Neutrophil (primary cell): ENCODE results near the gene IFI30.

Experiments
- H3K27ac ChIP-seq: fragments of 200-600 bp; sonication (generic); 2 replicates; pipeline ENCODE4 v1.5.1; 2016; ENCODE audit warnings: mild to moderate bottlenecking, moderate library complexity
- H3K27me3 ChIP-seq: fragments of 200-600 bp; sonication (generic); 2 replicates; pipeline ENCODE4 v1.6.0; 2016; ENCODE audit warnings: mild to moderate bottlenecking
- H3K36me3 ChIP-seq: fragments of 200-600 bp; sonication (generic); 2 replicates; pipeline ENCODE4 v1.5.1; 2017
- H3K4me1 ChIP-seq, 2 experiments: fragments of 200-600 bp in 1 of 2; sonication (generic) in 1 of 2; 1 replicate in 1 of 2; 2 replicates in 1 of 2; pipeline versions ENCODE4 v1.5.1 to v1.6.1; 2013 to 2016; ENCODE audit warnings: low read depth in 1 of 2, low read length in 1 of 2, mild to moderate bottlenecking in 1 of 2, moderate library complexity in 1 of 2; ENCODE audit not compliant: control insufficient read depth in 1 of 2, insufficient read depth in 1 of 2
- H3K4me3 ChIP-seq, 2 experiments: fragments of 200-600 bp in 1 of 2; sonication (generic) in 1 of 2; 1 replicate in 1 of 2; 2 replicates in 1 of 2; pipeline ENCODE4 v1.5.1; 2013 to 2016; ENCODE audit warnings: low read depth in 1 of 2, low read length in 1 of 2, mild to moderate bottlenecking in 1 of 2, moderate library complexity in 1 of 2
- H3K9me3 ChIP-seq: fragments of 200-600 bp; sonication (generic); 2 replicates; pipeline ENCODE4 v1.5.1; 2016
- TF ChIP-seq, protein P1 (sequence below): fragments of 200-600 bp; sonication (generic); IDR thresholded peaks from 2 replicates; pipeline ENCODE4 v1.5.1; 2016; ENCODE audit warnings: antibody characterized with exemption

The IFI30 gene

DNA sequence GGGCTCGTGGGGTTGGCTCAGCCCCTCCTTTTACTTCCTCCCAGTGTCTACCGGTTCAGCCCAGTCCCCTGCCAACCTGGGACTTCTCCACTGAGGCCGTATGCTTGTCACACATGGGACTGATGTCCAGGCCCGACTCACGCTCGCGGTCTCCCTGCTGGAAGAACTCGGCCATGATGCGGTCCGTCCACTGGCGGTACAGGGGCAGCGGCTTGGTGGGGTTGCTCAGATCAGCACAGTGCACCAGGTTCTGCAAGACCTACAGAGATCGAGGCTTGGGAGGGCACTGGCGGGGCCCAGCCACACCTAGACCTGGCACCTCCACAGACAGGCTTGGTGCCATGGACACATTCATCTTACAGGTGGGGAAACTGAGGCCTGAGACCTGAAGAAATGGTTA, 38.1 kb downstream of the IFI30 start:
- Histone ChIP-seq H3K9me3 (no peaks in the 10 kb centered on the region), H3K27ac (no peak overlapping the region), H3K36me3 (no peaks in the 10 kb centered on the region), H3K4me1 (no peaks in the 10 kb centered on the region), H3K27me3 (peaks cover 50% of the 10 kb centered on the region), H3K4me3 (no peak overlapping the region)
- TF ChIP-seq, protein P1, sequence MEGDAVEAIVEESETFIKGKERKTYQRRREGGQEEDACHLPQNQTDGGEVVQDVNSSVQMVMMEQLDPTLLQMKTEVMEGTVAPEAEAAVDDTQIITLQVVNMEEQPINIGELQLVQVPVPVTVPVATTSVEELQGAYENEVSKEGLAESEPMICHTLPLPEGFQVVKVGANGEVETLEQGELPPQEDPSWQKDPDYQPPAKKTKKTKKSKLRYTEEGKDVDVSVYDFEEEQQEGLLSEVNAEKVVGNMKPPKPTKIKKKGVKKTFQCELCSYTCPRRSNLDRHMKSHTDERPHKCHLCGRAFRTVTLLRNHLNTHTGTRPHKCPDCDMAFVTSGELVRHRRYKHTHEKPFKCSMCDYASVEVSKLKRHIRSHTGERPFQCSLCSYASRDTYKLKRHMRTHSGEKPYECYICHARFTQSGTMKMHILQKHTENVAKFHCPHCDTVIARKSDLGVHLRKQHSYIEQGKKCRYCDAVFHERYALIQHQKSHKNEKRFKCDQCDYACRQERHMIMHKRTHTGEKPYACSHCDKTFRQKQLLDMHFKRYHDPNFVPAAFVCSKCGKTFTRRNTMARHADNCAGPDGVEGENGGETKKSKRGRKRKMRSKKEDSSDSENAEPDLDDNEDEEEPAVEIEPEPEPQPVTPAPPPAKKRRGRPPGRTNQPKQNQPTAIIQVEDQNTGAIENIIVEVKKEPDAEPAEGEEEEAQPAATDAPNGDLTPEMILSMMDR = no peak

DNA sequence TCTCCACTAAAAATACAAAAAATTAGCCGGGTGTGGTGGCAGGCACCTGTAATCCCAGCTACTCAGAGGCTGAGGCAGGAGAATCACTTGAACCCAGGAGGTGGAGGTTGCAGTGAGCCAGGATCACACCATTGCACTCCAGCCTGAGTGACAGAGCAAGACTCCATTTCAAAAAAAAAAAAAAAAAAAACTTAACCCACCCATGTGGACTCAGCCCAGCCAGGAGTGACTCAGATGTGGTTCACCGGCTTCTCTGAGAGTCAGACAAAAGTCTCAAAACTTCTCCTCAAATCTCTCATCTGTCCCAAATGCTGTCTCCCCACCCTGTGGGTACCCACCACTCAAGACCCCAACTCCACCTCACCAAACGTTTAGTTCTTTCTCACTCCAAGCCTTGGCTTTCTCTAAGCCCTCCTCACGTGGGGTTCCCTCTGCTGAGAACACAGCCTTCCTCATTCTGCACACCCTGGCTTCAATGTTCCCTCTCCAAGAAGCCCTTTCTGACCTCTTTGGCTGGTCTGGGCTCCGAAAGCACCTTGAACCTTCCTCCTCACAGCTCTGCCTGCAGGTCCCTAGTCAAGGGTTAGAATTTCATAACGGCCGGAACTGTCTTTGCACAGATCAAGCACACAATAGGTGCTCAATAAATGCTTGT, 41.3 kb downstream of the IFI30 start:
- H3K4me1 ChIP-seq = no peaks in the 10 kb centered on the region
- H3K27me3 ChIP-seq = peaks cover 38% of the 10 kb centered on the region
- no peak overlapping the region for H3K27ac ChIP-seq
- H3K9me3 ChIP-seq = no peaks in the 10 kb centered on the region
- H3K4me3 ChIP-seq = no peak overlapping the region
- TF ChIP-seq, protein P1 = no peak
- H3K36me3 ChIP-seq = no peaks in the 10 kb centered on the region

DNA sequence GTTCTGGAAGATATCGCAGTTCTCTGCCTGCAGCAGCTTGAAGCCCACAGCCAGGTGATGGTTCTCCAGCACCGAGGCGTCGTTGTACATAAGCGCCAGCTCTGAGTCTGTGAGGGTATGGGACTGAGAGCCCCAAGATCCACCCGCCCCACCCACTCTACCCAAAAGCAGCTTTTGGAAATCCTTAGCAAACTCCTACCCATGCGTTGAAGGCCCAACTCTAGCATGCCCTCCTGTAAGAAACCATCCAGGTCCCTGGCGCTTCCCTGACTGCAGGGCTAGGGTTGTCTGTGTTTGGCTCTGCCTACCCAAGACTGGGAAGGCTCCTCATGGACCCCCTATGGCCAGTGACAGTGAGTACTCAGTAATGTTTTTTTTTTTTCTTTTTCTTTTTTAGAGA, 43.2 kb downstream of the IFI30 start:
- Histone ChIP-seq H3K27me3 (peaks cover 38% of the 10 kb centered on the region), H3K9me3 (no peaks in the 10 kb centered on the region), H3K27ac (no peak overlapping the region), H3K4me3 (no peak overlapping the region), H3K36me3 (no peaks in the 10 kb centered on the region), H3K4me1 (no peaks in the 10 kb centered on the region)
- TF ChIP-seq, protein P1 = no peak

DNA sequence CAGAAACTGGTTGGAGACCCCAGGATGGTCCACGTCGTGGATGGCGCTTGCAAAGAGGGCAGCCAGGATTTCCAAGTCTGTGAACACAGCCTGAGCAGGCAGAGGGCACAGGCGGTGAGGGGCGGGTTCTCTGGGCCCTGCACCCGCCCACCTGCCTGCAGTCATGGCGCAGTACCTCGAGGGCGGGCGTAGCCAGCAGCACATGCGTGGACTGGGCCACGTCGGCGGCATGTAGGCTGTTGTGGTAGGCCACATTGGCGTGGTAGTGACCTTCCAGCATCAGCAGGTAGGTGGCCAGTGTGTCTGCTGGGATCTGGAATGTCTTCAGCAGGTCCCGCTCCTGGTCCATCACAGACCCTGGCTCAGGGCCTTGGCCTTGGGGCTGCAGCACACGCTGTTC, 44.5 kb downstream of the IFI30 start:
- H3K36me3 ChIP-seq = no peaks in the 10 kb centered on the region
- H3K27me3 ChIP-seq = peaks cover 51% of the 10 kb centered on the region
- no peak overlapping the region for H3K27ac ChIP-seq
- TF ChIP-seq, protein P1 = no peak
- no peaks in the 10 kb centered on the region for H3K4me1 ChIP-seq
- no peaks in the 10 kb centered on the region for H3K9me3 ChIP-seq
- no peak overlapping the region for H3K4me3 ChIP-seq

DNA sequence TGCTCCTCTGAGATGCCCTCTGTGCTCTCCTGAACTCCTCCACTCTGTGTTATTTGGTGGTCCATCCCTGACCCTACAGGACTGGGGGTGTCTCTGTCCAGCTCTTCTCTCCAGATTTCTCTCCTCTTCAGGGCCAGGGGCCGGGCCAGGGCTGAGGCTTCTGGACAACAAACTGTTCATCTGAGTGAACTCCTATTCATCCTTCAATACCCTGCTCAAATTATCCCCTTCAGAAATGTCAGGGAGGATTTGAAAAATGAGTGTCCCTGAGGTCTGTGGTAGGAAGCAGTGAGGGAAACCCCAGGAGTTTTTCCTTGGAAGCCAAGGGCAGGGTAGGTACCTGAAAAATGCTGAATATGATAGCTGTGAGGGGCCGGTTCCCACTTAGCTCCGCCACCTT, 45.0 kb downstream of the IFI30 start:
- Histone ChIP-seq H3K4me3 (no peak overlapping the region), H3K36me3 (no peaks in the 10 kb centered on the region), H3K4me1 (no peaks in the 10 kb centered on the region), H3K27ac (no peak overlapping the region), H3K27me3 (peaks cover 55% of the 10 kb centered on the region), H3K9me3 (no peaks in the 10 kb centered on the region)
- TF ChIP-seq, protein P1 = no peak
